HG02840 (cell line): ENCODE results near the gene DCAF8.
"Not testable (repeated sequence)": the region's sequence is repeated elsewhere in the genome, so short reads cannot be mapped to it uniquely, and the experiment has no call there.

Experiments
- ATAC-seq: cut with Tn5 transposase; IDR thresholded peaks from one replicate; pipeline ENCODE4 v1.9.1; 2021; ENCODE audit warnings: mild to moderate bottlenecking, moderate library complexity, moderate number of reproducible peaks; ENCODE audit not compliant: unreplicated experiment, low FRiP score

DCAF8 gene

DNA sequence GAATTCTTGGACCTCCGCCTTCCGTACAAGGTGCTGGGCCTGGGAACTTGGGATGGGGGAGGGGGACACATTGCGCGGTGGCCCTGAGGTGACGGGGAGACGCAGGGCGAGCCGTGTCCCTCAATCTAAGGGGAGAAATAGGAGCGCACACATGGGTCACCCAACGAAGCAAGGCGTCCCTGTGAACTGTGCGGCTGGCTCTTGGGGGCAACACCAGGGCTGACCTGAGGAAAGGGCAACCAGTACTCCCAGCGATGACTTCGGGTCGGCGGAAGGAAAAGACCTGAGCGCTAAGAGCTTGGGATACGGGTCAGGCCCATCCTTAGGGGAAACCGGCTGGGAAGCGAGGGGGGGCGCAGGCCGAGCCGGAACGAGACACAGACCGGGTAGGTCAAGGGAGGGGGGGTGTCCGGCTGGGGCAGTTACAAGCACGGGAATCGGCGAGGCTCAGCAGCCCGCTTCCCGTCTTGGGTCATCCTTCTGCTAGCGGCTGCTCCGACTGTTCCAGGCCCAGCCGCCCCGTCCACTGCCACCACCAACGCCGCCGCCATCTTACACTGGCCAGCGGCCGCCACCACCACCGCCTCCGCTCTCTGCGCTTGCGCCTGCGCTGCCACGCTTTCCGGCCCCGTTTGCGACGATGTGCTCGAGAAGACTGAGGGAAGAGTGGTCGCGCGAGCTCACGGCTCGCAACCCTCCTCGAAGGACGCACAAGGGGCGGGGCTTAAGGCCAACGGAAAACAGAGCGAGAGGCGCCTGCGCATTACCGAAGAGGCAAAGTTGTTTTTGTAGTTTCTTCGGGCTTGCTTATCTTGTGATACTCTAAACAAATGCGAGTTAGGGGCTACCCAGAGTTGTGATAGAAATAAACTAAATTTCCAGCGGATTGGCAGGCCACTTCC lies at the start of gene DCAF8:
DCAF8 (minus strand) TSS at position 657 of the 902 bp plus-strand sequence. CDS start 18,541 bp downstream, outside the sequence.
- ATAC-seq: peak; percentile 85

DNA sequence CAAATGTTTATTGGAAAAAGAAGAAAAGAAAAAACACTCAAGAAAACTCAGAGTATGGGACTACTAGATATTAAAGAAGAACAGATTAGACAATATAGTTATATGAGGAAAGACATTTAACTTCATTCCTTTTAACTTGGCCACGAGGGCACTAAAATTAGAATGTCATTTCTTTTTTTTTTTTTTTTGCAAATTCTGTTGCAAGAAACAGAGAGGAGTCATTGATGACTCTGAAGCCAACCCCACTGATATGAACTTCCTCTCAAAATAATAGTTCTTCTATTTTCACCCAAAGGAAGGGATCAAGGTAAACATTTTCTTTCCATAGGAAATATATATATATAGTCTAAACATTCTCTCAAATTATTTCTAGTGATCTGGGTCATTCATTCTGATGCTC lies 47.2 kb upstream of the DCAF8 start:
- no peak for ATAC-seq

DNA sequence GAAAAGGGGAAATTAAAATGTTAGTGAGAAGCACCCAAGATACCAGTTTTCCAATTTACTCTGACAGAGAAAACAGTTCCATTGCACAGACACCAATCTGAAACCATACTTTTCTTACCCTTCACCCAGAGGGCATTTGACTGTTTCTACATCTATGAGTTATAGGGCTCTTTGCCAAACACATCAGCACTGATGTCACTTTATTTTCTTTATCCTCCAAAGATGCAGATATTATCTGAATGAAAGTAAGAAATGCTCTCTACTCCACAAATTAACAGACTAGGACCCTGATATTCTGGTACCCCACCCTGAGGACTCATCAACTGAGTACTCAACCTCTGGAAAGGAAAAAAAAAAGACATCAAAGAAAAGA lies 46.8 kb upstream of the DCAF8 start:
- no peak for ATAC-seq

DNA sequence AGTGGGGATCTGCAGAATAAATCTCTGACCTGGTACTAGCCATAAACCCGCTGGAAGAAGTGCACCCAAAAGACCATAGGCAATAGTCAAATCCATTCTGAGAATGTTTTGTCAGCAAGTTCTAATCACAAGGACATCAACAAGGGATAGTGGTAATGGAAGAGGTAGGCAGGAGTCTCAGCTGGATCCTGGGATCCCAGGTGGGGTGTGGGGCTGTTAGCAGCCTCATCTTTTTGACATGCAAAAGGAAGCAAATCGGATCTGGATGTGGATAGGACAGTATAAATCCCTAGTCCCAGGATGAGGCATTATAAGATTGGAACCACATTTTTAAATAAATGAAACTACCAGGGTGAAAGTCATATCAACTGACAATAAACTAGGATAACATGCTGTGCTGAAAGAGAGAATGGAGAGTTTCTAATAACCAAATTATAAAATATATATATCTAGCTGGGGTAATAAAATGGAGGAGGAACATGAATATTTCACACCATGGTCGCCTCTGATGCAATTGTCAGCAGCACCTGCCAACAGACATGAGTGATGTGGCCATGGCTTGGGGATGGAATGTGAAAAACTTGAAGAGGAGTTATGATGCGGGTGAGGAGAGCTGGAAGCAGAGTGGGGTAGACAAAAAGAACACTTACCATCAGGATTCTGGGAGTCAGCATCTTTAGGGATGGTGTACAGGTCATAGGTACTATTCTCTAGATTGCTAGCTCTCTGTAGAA lies 46.3 kb upstream of the DCAF8 start:
- no peak for ATAC-seq

DNA sequence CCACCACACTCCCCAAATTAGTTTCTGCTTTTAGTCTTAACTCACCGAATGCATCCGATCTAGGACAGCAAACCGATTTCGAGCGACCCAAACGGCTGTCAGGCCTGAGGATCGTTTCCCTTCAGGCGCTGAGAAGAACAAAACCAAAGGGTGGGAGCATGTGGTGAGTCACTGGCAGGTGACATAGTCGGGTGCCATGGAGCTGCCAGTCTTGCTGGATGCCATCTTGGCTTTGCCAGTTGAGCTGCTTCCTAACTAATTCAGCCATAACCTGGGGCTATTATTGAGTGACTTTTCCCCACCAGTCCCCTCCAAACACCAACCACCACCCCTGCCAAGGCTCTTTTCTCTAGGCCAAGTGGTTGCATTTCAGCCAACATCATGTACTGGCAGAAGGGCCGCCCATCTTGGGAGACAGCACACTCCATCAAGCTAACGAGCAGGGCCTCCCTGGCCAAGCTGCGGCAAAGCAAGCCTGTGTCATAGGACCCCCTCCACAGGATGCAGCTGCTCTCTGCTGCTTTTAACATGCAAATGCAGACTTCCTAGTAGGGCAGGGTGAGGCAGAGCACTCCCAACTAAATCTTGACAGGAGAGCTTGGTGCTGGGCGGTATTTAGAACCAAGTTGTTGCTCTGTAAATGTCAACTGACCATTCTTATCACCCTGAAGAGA lies 44.9 kb upstream of the DCAF8 start:
- ATAC-seq: no peak

DNA sequence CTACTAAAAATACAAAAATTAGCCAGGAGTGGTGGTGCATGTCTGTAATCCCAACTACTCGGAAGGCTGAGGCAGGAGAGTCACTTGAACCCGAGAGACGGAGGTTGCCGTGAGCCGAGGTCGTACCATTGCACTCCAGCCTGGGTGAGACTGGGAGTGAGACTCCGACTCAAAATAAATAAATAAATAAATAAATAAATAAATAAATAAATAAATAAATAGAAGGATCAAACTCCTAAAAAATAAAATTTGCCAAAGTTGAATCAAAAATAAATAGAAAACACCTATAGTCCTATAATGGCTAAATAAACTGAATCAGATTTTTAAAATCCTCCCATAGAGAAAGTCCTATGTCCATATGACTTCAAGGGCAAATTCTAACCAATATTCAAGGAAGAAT lies 37.8 kb upstream of the DCAF8 start:
- no peak for ATAC-seq

DNA sequence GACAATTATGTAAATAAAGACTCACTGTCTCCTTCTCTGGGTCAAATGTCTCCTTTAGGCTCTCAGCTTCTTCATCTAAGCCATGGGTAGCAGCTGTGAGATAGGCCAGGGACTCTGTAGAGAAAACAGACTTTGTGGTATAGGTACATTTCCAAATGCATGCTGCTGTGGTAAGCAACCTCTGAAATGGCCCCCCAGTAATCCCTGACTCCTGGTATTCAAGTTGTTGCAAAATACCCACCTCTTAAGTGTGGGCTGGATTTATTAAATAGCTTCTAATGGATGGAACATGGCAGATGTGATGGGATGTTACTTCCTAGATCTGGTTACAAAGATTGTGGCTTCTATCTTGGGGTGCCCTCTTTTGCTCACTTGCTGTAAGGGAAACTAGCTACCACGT lies 33.7 kb upstream of the DCAF8 start:
- no peak for ATAC-seq

DNA sequence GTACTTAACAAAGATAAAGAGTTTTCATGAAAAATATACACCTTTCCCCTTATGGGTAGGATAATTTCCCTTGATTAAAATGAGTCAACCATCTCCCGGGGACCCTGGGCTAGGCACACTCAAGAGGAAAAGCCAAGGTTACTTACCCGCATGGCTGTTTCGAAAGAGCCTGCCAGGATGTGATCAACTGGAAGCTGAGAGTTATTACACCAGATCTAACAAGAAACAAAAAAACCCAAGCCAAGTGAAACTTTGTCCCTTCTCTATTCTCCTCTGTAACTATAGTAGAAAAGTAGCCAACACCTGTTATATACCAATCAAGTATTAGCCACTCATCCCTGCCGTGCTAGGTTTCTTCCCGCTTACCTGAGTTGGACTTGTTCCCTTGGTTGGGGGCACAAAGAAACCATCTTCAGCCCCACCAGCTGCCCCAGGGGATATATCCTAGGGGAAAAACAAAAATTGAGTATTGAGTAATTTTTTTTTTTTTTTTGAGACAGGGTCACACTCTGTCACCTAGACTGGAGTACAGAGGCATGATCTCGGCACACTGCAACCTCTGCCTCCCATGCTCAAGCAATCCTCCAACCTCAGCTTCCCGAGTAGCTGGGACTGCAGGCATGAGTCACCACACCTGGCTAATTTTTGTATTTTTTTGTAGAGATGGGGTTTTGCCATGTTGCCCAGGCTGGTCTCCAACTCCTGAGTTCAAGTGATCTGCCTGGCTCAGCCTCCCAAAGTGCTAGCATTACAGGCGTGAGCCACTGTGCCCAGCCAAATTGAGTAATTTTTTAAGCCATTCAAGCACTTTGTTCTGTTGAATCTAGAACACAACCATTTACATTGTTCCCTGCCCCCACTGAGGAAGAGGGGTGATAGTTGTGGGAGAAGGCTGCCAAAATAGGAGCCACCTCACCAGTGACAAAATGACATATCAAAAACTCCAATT lies 30.9 kb upstream of the DCAF8 start:
- no peak for ATAC-seq

DNA sequence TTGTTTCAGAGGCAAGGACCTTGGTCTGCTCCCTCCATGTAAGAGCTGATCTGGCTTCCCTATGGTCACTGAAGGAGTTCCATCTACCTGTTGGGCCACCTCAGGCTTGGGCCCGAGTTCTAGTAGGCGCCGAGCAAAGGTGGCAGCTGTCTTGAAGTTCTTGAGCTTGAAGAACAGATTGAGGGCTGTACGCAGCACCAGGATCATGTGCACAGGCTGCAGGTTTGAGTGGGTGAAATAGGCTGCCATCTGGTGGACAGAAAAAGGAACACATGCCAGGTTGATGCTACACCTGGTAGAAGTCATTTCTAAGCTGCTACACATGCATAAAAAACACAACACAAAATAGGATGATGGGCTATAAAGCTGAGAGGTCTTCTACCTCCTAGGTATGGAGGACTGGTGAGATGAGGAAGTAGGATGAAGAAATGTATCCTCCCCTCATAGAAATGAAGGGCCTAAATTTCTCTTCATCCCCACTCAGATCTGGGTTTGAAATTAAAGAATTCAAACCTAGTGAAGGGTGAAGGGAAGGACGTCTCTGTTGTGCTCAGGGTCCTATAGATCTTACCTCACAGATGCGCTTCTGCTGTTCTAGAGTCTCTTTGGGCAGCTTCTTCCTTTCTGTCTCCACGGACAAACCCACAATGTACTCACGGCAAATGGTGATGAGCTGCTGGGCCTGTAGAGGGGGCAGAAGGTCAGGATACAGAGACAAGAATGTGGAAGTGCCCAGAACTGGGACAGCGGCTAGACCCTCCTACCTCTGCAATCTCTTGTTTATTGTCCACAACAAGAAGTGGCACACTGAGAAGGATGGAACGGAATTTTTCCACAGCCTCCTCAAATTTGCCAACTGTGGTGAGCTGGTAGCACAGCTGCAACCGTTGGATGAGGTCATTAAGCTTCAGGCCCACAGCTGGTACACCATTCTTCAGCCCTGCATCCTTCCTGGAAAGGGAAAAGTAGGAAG lies 29.2 kb upstream of the DCAF8 start:
- ATAC-seq: peak; percentile 60

DNA sequence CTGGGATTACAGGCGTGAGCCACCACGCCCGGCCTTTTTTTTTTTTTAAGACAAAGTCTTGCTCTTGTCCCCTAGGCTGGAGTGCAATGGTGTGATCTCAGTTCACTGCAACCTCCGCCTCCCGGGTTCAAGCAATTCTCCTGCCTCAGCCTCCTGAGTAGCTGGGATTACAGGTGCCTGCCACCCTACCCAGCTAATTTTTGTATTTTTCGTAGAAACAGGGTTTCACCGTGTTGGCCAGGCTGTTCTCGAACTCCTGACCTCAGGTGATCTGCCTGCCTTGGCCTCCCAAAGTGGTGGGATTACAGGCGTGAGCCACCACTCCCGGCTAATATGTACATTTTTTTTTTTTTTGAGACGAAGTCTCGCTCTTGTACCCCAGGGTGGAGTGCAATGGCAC lies 25.4 kb upstream of the DCAF8 start:
- ATAC-seq: not testable (repeated sequence)

DNA sequence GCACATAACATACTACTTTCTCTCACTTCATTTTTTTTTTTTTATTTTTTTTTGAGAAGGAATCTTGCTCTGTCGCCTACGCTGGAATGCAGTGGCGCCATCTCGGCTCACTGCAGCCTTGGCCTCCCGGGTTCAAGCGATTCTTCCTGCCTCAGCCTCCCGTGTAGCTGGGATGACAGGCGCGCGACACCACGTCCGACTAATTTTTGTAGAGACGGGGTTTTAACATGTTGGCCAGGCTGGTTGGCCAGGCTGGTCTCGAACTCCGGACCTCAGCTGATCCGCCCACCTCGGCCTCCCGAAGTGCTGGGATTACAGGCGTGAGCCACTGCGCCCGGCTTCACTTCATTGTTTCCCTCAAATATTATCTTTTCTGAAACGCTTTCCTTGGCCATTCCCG lies 23.2 kb upstream of the DCAF8 start:
- no peak for ATAC-seq

DNA sequence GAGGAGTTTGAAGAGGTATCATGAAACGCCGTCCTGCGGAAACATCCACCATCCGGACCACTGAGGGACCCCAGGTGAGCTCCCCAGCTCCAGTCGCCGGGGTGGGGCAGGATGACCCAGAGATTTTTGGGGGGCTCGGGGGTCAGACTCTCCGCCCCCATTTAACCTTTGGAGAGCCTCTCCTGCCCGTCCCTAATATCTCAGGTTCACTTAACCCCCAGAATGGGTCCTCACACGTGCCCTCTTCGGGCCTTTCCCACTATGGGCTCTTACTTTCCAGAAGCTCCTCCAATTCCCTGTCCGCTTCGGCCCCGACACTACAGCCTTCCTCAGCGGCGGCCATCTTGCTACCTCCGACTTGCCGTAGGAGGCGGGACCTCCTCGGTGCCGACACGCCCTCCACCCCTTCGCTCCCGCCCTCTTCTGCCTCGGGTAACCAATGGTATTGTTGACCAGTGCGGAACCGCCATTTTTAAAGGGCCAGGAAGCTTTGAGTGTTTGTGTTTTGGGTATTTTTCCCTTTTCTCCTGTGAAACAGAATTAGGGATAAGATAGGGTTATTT lies 22.5 kb upstream of the DCAF8 start, which contains the start of gene PEX19:
PEX19 (minus strand) TSS at position 352 of the 563 bp plus-strand sequence; CDS start at position 343, 9 bp downstream.
- peak; percentile 95 for ATAC-seq

DNA sequence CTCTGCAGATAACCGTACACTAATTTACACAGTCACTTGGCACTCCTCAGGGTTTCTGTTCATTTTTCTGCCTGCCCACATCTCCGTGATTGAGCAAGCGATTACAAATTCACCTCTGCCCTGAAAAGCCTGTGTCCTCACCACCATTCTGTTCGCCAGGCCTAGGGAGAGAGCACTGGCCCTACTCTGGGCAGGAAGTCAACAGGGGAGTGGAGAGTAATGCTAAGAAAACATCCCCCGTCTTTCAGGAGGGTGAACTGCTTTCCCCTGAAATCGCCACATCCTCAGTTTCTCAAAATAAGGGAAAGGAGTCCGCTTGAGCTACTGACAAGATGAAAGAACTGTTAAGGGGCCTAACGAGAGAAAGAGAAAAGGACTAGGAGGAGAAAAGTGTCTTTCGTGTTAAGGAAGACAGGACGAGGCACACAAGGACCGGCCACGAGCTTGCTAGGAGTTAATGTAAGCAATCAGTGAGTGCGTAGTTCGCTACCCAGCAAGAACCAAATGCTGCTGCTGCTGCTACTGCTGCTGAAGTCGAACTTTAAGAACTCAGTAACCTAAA lies 22.0 kb upstream of the DCAF8 start:
- ATAC-seq: no peak

DNA sequence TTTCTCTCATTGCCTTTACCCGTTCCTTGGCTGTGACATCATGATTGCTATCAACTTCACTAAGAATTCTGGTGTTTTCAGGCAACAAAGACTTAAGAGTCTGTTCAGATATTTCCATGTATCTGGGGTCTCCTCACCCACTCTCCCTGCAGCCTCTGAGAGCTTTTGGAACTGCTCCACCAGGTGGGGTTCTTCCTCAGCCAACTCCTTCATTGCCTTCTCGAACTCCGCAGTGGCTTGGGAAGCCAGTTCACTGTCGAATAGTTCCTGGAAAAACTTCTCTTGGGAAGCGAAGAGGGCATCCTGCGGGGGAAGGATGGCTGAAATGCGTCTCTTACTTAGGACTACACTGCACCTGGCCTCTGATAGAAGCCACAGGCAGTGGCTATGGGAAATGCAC lies 20.5 kb upstream of the DCAF8 start:
- ATAC-seq: no peak

DNA sequence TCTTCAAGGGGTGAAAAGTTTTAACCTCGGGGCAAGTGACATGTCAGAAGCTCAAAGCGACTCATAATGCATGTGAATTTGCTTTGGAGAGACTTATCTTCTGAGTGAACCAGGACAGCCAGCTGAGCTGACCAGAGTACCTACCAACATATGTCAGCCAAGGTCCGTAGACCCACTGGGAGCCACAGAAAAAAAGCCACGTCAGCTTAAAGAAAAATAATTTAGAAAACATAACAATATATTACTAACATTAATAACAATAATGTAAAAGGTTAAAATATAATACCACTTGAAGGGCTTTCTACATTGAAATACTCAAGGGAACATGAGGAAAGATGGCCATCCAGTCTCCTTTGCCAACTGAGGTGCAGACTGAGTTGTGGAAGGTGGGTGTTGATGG lies 15.6 kb upstream of the DCAF8 start:
- no peak for ATAC-seq

DNA sequence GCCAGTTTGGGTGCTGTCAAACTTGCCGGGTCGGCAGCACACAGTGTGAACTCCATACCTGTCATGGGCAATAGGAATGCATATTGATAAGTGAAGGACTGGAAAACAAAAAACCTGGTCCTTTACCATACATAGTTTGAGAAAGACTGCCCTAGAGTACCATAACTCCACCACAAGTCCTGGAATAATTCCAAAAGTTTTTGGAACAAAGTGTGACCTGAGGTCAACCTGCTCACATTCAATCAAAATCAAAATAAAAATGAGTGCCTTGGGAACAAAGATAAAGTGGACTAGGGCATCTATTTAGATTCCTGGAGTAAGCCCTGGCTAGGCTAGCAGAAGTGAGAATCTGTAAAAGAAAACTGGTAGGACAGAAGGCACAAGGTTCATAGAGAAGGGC lies 15.0 kb upstream of the DCAF8 start:
- no peak for ATAC-seq

DNA sequence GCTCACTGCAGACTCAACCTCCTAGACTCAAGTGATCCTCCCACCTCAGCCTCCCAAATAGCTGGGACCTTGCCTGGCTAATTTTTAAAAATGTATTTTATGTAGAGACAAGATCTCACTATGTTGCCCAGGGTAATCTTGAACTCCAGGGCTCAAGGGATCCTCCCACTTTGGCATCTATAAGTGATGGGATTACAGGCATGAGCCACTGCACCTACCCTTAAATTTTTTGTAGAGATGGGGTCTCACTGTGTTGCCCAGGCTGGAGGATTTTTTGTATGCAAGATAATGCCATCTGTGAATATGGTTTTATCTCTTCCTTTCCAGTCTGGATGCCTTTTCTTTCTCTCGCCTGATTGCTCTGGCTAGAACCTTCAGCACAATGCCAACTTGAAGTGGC lies 8.7 kb upstream of the DCAF8 start:
- no peak for ATAC-seq

DNA sequence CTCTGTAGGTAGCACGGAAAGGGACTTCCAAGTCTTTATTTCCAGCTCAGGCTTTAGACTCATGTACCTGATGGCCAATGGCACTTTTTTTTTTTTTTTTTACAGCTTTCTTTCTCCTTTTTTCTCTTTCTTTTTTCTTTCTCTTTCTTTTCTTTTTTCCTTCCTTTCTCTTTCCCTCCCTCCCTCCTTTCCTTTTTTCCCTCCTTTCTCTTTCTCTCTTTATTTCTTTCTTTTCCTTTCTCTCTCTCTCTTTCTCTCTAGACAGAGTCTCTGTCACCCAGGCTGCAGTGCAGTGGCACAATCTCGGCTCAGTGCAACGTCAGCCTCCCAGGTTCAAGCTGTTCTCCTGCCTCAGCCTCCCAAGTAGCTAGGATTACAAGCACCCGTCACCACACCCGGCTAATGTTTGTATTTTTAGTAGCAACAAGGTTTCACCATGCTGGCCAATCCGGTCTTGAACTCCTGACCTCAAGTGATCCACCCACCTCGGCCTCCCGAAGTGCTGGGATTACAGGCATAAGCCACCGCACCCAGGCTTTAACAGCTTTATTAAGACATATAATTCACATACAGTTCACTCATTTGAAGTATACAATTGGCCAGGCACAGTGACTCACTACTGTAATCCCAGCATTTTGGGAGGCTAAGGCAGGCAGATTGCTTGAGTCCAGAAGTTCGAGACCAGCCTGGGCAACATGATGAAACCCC lies 5.1 kb upstream of the DCAF8 start:
- no peak for ATAC-seq
